GM18909 (cell line): ENCODE data around the gene ABCC10.
"Not testable (repeated sequence)": the region's sequence is repeated elsewhere in the genome, so short reads cannot be mapped to it uniquely, and the experiment has no call there.

ENCODE experiments used
- ATAC-seq: cut with Tn5 transposase; IDR thresholded peaks from one replicate; pipeline ENCODE4 v1.9.1; 2021; ENCODE audit warnings: mild to moderate bottlenecking; ENCODE audit not compliant: unreplicated experiment, poor library complexity

Gene ABCC10

GRCh38 chr6:43493833-43494232, 66.5 kb downstream of the ABCC10 start:
- ATAC-seq, result no peak

DNA sequence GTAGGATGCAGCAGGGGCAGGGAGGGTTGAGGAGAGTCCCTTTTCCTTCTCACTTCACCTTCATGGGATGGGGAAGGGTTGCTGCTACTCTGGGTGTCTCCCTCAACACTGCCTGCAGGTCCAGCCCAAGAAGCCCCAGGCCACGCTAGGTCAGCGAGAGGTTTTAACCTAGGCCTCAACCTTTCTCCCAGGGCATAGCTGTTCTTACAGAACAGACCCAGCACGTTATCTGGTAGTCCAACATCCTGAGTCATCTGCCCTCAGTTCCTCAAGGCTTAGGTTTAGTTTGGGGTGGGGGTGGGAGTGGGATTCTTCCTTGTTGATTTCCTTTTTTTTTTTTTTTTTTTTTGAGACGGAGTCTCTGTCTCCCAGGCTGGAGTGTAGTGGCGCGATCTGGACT, 67.0 kb downstream of the ABCC10 start:
- no peak for ATAC-seq

DNA sequence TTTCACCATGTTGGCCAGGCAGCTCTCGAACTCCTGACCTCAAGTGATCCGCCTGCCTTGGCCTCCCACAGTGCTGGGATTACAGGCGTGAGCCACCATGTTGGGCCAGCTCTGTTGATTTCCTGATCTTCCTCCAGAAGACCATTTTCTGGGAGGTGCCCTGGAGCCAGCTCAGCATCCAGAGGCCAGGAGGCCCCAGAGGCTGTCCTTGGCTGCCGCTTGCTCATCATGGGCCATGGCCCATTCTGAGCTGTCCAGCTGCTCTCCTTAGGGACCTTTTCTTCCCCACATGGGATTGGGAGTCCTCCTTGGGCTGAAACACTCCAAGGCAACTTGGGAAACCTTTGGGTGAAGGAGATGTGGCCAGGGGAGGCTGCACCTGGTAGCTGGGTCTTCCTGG, 67.4 kb downstream of the ABCC10 start:
- no peak for ATAC-seq

GRCh38 chr6:43495409-43495941, 68.1 kb downstream of the ABCC10 start:
- no peak for ATAC-seq

- no peak for ATAC-seq
These were observed 69.2 kb downstream of the ABCC10 start for GRCh38 chr6:43496370-43497128.

DNA sequence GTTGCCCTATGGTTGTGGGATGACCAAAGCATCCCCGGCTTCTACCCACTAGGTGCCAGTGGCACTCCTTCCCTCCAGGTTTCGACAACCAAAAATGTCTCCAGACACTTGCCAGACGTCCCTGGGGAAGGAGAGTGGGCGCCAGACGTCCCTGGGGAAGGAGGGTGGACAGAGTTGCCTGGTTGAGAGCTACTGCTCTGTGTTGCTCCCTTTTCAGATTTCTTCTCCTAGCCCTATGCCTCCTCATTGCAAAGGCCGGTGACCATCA, 69.7 kb downstream of the ABCC10 start:
- ATAC-seq, result no peak

DNA sequence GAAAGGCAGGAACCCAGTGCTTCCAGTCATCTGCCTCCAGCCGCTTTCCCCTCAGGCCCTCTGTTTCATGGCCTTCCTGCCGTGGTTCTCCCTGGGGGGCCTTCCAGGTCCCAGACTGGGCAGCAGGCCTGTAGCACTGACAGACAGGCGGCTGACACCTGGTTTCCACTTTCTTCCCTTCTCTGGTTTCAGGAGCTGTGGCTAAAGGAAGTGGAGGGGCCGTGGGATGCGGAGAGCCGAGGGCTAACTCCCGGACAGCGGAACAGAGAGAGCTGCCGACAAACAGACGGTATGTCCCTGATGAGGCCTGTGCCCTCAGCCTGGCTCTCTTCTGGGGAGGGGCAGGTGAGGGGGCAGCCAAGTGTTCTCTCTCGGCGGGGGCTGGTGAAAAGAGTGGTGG, 70.3 kb downstream of the ABCC10 start:
- ATAC-seq, result no peak

GRCh38 chr6:43498291-43498690, 71.0 kb downstream of the ABCC10 start:
- ATAC-seq, result not testable (repeated sequence)

DNA sequence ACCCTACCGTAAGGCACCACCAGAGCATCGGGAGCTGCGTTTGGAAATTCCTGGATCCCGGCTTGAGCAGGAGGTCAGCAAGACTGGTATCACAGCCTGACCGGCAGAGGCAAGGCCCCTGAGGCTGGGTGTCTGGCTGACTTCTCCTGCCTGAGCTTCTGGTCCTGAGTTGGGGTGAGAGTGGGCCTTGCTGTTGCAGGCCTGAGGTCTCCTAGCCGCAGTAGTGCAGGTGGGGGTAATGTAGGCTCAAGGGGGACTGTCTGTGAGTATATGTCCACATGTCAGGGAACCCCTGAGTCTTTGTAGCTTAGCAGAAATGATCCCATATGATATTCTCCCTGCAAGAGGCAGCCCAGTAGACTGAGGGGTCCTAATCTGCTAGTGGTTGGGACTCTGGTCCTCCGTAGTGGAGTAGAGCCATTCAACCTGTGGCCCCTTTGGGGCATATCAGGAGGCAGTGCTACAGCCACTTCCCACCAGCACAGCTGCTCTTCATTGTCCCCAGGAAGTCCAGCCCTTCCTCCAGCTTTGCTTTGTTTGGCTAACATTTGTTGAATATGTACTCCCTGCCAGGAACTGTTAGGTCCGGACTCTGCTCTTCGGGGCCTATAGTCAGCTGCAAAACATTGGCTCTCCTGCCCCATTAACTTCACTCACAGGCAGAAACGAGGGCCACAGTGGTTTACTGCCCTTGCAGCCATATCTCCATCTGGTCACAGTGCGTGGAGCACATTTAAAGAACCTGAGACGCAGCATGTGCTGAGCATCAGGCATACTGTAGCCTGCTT, 71.9 kb downstream of the ABCC10 start:
- no peak for ATAC-seq
